AG09309 (cell line): Measurements from ENCODE around the gene FFAR1.
"Not testable (repeated sequence)": the region's sequence is repeated elsewhere in the genome, so short reads cannot be mapped to it uniquely, and the experiment has no call there.

Source experiments
- DNase-seq: peaks from one replicate; pipeline ENCODE4 v3.0.0-alpha.2; 2010; ENCODE audit warnings: low read depth
- H3K4me3 ChIP-seq: 2 replicates; pipeline ENCODE4 v1.5.1; 2011; ENCODE audit warnings: mild to moderate bottlenecking, low read depth, low read length, moderate library complexity; ENCODE audit not compliant: control insufficient read depth
- CTCF ChIP-seq: IDR thresholded peaks from 2 replicates; pipeline ENCODE4 v1.5.1; 2011; ENCODE audit warnings: mild to moderate bottlenecking, low read depth, low read length, inconsistent platforms; ENCODE audit not compliant: insufficient read depth, control insufficient read depth; ENCODE audit errors: missing control alignments

FFAR1 gene

DNA sequence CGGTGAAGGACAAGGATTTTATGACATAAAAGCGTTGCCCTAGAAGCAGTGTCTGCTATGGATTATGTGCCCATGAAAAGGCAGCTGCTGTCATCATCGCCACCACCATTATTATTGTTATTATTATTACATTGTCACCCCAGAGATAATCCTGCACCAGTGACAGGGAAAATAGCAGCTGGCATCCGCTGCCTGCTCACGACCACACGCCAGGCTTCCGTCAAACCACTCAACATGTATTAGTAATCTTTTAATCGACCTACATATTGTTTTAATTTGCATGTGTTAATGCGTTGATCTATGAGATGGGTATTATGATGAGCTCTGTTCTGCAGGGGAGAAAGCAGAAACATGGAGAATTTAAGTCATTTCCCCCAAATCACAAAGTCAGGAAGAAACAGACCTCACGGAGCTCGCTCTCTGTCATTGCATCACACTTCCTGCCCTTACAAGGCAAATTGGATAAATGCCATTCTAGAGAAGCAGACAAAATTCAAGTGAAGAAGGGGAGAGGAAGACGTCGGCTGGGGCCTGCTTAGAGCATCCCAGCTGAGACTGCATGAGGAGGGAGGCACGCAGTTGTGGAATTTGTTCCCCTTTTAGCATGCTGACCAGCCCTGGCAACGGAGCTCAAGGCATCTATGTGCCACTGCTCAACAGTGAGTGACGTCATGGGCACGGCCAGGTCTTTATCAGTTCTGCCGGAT is 10.3 kb downstream of the FFAR1 start, which contains the start of gene FFAR3:
FFAR3 (plus strand) TSS at position 594 of the 707 bp plus-strand sequence. CDS start 431 bp downstream, outside the sequence.
- H3K4me3 ChIP-seq, result no peak within 1 kb of the TSS
- no peak for TF ChIP-seq CTCF
- no peak for DNase-seq

- not testable (repeated sequence) for DNase-seq, H3K4me3 ChIP-seq
Observed at GRCh38 chr19:35358834-35359233, 11.1 kb downstream of the FFAR1 start.

DNA sequence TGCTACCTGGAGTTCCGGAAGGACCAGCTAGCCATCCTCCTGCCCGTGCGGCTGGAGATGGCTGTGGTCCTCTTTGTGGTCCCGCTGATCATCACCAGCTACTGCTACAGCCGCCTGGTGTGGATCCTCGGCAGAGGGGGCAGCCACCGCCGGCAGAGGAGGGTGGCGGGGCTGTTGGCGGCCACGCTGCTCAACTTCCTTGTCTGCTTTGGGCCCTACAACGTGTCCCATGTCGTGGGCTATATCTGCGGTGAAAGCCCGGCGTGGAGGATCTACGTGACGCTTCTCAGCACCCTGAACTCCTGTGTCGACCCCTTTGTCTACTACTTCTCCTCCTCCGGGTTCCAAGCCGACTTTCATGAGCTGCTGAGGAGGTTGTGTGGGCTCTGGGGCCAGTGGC is 11.7 kb downstream of the FFAR1 start:
- not testable (repeated sequence) for DNase-seq, H3K4me3 ChIP-seq

- not testable (repeated sequence) for DNase-seq
Observed at GRCh38 chr19:35360081-35360480, 12.4 kb downstream of the FFAR1 start.

GRCh38 chr19:35360880-35361420 is 13.2 kb downstream of the FFAR1 start:
- no peak for DNase-seq
- no peak for TF ChIP-seq CTCF
- H3K4me3 ChIP-seq, result no peak overlapping the region

More at GRCh38 chr19:35360081-35360480, 12.4 kb downstream of the FFAR1 start:
- not testable (repeated sequence) for H3K4me3 ChIP-seq

GRCh38 chr19:35362261-35363000 is 14.7 kb downstream of the FFAR1 start:
- H3K4me3 ChIP-seq, result no peak overlapping the region
- no peak for TF ChIP-seq CTCF
- DNase-seq, result no peak

DNA sequence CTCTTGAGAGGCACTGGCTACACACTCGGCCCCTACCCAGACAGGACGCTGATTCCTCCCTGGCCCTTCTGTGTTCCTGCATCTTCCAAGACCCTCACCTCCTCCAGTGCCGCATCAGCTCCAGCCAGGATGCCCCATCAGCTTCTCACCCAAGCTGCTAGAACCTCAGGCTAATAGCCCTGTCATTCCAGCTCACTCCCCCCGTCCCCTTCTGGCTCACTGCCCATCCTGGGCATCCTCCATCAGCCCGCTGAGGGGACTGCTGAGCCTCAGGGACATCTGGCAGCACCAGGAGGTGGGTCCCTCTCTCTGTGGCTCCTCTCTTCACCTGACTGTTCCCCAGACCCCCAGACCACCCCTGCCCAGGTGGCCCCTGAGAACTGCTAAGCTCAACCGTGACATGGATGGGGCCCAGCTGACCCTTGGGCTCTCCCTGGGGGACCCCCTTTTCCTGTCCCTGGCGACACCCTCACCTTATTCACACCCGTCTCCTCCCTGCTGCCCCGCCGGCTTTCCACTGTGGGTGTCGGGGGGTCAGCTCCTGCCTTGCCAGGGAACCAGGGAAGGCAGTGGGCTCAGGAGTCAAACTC is 15.4 kb downstream of the FFAR1 start:
- DNase-seq, result no peak
- no peak overlapping the region for H3K4me3 ChIP-seq
- TF ChIP-seq CTCF, result no peak
